GM19238 (cell line): ENCODE results near the gene SNX15.

ENCODE experiments used
- DNase-seq: peaks from one replicate; pipeline ENCODE4 v3.0.0; 2011; ENCODE audit warnings: low spot score; ENCODE audit not compliant: insufficient read length

SNX15 gene

DNA sequence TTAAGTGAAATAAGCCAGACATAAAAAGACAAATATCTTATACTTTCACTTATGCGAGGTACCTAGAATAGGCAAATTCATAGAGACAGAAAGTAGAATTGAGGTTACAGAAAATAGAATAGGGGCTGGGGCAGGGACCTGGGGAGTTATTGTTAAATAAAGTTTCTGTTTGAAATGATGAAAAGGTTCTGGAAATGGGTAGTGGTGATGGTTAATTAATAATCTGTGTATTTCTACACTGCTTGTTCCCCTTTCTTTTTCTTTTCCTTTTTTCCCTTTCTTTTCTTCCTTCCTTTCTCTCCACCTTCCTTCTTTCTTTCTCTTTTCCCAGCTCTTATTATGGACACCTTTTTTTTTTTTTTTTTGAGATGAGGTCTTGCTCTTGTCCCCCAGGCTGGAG lies 28.3 kb downstream of the SNX15 start:
- peak; percentile 36 for DNase-seq

DNA sequence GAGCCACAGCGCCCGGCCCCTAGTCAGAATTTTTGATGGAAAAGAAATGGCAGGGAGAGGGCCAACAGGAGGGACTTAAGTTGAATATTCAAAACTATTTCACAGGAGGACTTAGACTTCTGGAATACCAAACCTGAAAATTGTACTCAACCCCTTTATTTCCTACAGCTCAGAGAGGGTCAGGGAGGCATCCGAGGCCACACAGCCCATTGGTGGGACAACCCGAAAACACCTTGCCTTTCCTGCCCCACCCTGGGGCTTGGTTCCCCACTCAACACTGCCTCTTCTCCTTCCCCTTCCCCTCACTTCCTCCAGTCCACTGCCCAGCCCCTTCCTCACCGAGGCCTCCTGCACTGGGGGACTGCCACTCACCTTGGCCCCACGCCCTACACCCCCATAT lies 29.8 kb downstream of the SNX15 start:
- DNase-seq: no peak

- no peak for DNase-seq
Observed at GRCh38 chr11:65057526-65057925, 30.3 kb downstream of the SNX15 start.

- DNase-seq: no peak
Observed at GRCh38 chr11:65058012-65058411, 30.8 kb downstream of the SNX15 start.

GRCh38 chr11:65058419-65059054 lies 31.3 kb downstream of the SNX15 start, which contains the start of gene NAALADL1:
NAALADL1 (minus strand) TSS chr11:65058553; CDS start chr11:65058521, 32 bp downstream.
- no peak for DNase-seq

GRCh38 chr11:65059523-65059922 lies 32.3 kb downstream of the SNX15 start:
- DNase-seq: no peak

- DNase-seq: no peak
Observed at GRCh38 chr11:65059959-65060824, 33.0 kb downstream of the SNX15 start.

GRCh38 chr11:65060913-65061408 lies 33.7 kb downstream of the SNX15 start:
- no peak for DNase-seq

GRCh38 chr11:65063532-65063931 lies 36.3 kb downstream of the SNX15 start:
- DNase-seq: no peak

GRCh38 chr11:65064847-65065240 lies 37.6 kb downstream of the SNX15 start:
- DNase-seq: no peak

- no peak for DNase-seq
Observed at GRCh38 chr11:65065851-65066250, 38.6 kb downstream of the SNX15 start.

DNA sequence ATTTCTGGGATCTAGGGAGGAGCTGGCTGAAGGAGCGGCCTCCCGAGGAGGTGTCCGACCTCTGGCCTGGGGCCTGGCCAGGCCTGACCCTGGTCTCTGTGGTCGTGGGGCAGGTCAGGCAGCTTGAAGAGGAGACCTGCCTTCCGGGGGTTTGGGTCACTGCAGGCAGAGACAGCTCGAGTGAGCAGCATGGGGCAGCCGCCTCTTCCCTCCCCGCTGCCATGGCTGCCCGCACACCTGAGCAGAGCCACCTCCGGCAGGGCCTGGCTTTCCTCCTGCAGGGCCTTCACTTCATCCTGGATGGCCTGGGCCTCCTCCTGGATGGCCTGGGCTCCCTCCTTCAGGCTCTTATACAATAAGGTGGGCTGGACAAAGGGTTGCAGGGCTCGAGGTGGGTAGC lies 39.1 kb downstream of the SNX15 start:
- DNase-seq: no peak

- no peak for DNase-seq
Observed at GRCh38 chr11:65066805-65067291, 39.6 kb downstream of the SNX15 start.

GRCh38 chr11:65067446-65067845 lies 40.2 kb downstream of the SNX15 start:
- DNase-seq: no peak

- no peak for DNase-seq
Observed at GRCh38 chr11:65069217-65069616, 42.0 kb downstream of the SNX15 start.

- DNase-seq: no peak
Observed at GRCh38 chr11:65071907-65072630, 44.8 kb downstream of the SNX15 start.

DNA sequence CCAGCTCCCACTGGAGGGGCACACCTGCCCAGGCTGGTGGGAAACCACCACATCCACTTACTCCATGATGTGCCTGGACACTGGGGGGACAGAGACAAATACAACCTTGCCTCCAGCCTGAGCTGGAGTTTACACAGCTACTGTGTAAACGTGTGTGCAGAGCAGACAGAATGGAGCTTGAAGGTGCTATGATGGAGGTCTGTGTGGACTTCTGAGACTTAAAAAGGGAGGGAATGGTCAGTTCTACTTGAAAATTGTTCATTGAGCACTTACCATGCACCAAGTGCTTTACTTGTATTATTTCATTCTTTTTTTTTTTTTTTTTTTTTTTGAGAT lies 45.4 kb downstream of the SNX15 start:
- no peak for DNase-seq

DNA sequence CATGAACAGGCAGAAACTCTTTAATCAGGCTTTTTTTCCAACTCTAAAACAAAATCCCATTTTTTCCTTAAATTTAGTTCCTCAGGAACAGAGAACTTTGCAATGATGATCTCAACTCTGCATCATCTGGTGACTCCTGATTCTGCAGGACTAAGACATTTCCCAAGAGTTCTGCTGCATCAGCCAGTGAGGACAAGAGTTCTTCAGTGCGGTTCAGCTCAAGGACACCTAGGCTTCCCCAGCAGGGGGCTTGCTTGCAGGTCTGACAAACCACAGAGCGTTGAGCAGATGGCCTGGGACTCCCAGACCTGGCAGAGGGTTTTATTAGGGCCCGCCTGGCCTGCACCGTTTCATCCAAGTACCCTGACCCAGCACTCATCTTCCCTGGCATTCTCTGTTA lies 50.2 kb downstream of the SNX15 start:
- no peak for DNase-seq

- peak; percentile 57 for DNase-seq
Observed at GRCh38 chr11:65078151-65078550, 50.9 kb downstream of the SNX15 start.

DNA sequence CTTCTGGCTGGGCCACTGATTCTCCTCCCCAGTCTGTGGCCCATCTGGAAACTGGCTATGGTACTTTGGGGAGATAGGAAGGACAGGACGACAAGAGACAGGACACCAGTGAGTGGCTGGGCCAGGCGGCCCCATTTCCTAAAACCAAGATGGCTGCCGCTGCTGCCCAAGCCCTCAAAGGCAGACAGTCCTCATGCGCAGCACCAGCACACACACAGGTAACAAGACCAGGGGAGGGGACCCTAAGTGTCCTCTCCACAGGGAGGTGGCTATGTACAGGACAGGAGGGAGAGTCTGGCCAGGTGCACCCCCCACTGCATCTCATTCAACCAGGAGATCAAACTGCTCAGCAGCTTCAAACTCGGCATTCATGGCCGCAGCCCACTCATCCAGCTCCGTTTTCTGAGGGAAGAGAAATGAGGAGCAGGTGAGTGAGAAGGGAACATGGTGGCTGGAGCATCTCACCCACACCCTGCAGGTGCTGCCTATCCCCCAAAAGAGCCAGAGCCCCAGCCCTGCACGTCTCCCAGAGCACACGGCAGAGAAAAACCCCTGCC lies 51.6 kb downstream of the SNX15 start:
- no peak for DNase-seq

DNA sequence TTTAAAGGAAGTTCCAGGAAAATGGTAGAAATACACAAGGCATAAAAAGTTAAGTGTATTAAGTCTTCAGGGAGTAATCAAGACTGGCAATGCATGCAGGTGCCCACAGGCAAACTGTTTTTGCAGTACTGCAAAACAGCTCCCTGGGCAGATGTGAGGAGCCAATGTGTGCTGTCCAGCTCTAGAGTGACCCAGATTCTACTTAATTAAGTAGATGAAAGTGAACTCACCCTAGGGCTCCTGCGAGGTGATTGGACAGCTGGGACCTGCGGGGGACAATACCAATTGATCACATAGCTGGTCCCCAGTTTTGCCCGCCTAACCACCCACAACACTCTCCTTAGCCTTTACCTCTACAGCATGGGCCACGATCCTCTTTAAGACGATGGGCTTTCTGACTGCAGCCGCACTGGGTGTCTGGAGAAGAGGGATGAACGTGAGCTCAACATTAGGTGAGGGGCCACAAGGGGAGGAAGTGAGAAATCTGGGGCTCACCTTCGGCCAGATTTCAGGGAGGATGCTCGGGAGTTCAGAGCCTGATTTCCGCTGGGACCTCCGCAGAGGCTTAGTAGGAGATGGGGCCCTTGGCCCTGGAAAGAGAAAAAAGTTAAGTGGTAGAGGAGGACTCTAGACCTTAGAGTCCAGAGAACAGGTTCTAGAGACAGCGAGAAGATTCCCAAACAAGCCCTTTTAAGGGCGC lies 56.0 kb downstream of the SNX15 start:
- DNase-seq: no peak
